ENCODE measurements around the gene GPS1.

The GPS1 gene

GRCh38 chr17:82079001-82079677 is 27.4 kb downstream of the GPS1 start:
- DNase-seq (ENCODE audit: low spot score), result no peak

- DNase-seq (ENCODE audit: low spot score), result no peak
Observed at GRCh38 chr17:82080048-82080788, 28.5 kb downstream of the GPS1 start.

- no peak for DNase-seq (ENCODE audit: low spot score)
Observed at GRCh38 chr17:82080789-82081464, 29.2 kb downstream of the GPS1 start.

GRCh38 chr17:82081546-82081945 is 29.8 kb downstream of the GPS1 start:
- no peak for DNase-seq (ENCODE audit: low spot score)

GRCh38 chr17:82081966-82082365 is 30.3 kb downstream of the GPS1 start:
- no peak for DNase-seq (ENCODE audit: low spot score)

GRCh38 chr17:82082456-82082855 is 30.8 kb downstream of the GPS1 start:
- no peak for DNase-seq (ENCODE audit: low spot score)

- DNase-seq (ENCODE audit: low spot score), result no peak
Observed at GRCh38 chr17:82083009-82083408, 31.3 kb downstream of the GPS1 start.

GRCh38 chr17:82083533-82084359 is 32.0 kb downstream of the GPS1 start:
- no peak for DNase-seq (ENCODE audit: low spot score)

GRCh38 chr17:82084373-82085030 is 32.8 kb downstream of the GPS1 start:
- no peak for DNase-seq (ENCODE audit: low spot score)

GRCh38 chr17:82085031-82085861 is 33.5 kb downstream of the GPS1 start:
- no peak for DNase-seq (ENCODE audit: low spot score)

GRCh38 chr17:82085931-82086764 is 34.5 kb downstream of the GPS1 start:
- no peak for DNase-seq (ENCODE audit: low spot score)

GRCh38 chr17:82086941-82087906 is 35.5 kb downstream of the GPS1 start:
- no peak for DNase-seq (ENCODE audit: low spot score)

GRCh38 chr17:82087961-82088837 is 36.5 kb downstream of the GPS1 start:
- DNase-seq (ENCODE audit: low spot score), result no peak

GRCh38 chr17:82088838-82089722 is 37.4 kb downstream of the GPS1 start:
- no peak for DNase-seq (ENCODE audit: low spot score)

- DNase-seq (ENCODE audit: low spot score), result no peak
Observed at GRCh38 chr17:82089723-82090548, 38.2 kb downstream of the GPS1 start.

All from AG08395 (cell line).